HL-60 (cell line): ENCODE data around the gene PPFIA4.

ENCODE experiments used
- DNase-seq, 2 experiments: peaks; one replicate each; pipeline ENCODE4 v3.0.0-alpha.2; 2010 to 2020; ENCODE audit warnings: low read depth in 1 of 2, low spot score in 1 of 2
- H3K27ac ChIP-seq: fragments of 250-450 bp; sonication (Bioruptor Pico); replicated peaks from 2 replicates; pipeline ENCODE4 v1.5.1; 2020; ENCODE audit warnings: mild to moderate bottlenecking, moderate library complexity
- H3K27me3 ChIP-seq: fragments of 250-450 bp; sonication (Bioruptor Pico); 2 replicates; pipeline ENCODE4 v1.5.1; 2021; ENCODE audit warnings: mild to moderate bottlenecking, moderate library complexity; ENCODE audit not compliant: insufficient read depth, poor library complexity, severe bottlenecking
- H3K4me3 ChIP-seq: replicated peaks from 2 replicates; pipeline ENCODE4 v1.5.1; 2011; ENCODE audit warnings: mild to moderate bottlenecking, control low read depth, low read length; ENCODE audit not compliant: insufficient read depth
- GABPA ChIP-seq: IDR thresholded peaks from 2 replicates; pipeline ENCODE4 v1.6.1; 2012; ENCODE audit warnings: low read depth
- POLR2AphosphoS5 ChIP-seq: IDR thresholded peaks from 2 replicates; pipeline ENCODE4 v1.6.1; 2012; ENCODE audit warnings: low read depth
- SPI1 ChIP-seq: IDR thresholded peaks from 2 replicates; pipeline ENCODE4 v1.6.1; 2012; ENCODE audit warnings: low read depth, mild to moderate bottlenecking, borderline replicate concordance
- TF ChIP-seq, protein P1 (sequence below): IDR thresholded peaks from 2 replicates; pipeline ENCODE4 v1.6.1; 2012; ENCODE audit warnings: low read depth; ENCODE audit not compliant: insufficient replicate concordance
- TF ChIP-seq, protein P2 (sequence below): IDR thresholded peaks from one replicate; pipeline ENCODE4 v1.5.1; 2011; ENCODE audit warnings: low read length, control low read depth, inconsistent platforms; ENCODE audit not compliant: insufficient read depth

The PPFIA4 gene

DNA sequence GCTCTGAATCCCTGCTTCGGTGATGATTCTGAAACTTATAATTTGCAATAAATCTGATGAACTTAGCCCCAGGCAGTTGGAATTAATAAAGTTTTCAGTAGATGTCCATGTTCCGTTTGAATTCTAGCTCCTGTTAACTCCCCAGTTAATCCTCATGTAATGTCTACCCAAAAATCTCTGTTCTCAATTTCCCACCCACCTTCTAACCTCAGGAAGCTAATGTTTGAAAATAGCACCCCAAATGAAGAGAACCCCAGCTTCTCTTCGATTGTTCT lies 55.9 kb downstream of the PPFIA4 start:
- H3K27ac ChIP-seq: peak overlapping the region; percentile 69
- no peaks in the 10 kb centered on the region for H3K27me3 ChIP-seq
- TF ChIP-seq, protein P1, sequence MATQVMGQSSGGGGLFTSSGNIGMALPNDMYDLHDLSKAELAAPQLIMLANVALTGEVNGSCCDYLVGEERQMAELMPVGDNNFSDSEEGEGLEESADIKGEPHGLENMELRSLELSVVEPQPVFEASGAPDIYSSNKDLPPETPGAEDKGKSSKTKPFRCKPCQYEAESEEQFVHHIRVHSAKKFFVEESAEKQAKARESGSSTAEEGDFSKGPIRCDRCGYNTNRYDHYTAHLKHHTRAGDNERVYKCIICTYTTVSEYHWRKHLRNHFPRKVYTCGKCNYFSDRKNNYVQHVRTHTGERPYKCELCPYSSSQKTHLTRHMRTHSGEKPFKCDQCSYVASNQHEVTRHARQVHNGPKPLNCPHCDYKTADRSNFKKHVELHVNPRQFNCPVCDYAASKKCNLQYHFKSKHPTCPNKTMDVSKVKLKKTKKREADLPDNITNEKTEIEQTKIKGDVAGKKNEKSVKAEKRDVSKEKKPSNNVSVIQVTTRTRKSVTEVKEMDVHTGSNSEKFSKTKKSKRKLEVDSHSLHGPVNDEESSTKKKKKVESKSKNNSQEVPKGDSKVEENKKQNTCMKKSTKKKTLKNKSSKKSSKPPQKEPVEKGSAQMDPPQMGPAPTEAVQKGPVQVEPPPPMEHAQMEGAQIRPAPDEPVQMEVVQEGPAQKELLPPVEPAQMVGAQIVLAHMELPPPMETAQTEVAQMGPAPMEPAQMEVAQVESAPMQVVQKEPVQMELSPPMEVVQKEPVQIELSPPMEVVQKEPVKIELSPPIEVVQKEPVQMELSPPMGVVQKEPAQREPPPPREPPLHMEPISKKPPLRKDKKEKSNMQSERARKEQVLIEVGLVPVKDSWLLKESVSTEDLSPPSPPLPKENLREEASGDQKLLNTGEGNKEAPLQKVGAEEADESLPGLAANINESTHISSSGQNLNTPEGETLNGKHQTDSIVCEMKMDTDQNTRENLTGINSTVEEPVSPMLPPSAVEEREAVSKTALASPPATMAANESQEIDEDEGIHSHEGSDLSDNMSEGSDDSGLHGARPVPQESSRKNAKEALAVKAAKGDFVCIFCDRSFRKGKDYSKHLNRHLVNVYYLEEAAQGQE: no peak
- no peak for TF ChIP-seq GABPA
- TF ChIP-seq POLR2AphosphoS5: no peak
- TF ChIP-seq SPI1: no peak
- TF ChIP-seq, protein P2, sequence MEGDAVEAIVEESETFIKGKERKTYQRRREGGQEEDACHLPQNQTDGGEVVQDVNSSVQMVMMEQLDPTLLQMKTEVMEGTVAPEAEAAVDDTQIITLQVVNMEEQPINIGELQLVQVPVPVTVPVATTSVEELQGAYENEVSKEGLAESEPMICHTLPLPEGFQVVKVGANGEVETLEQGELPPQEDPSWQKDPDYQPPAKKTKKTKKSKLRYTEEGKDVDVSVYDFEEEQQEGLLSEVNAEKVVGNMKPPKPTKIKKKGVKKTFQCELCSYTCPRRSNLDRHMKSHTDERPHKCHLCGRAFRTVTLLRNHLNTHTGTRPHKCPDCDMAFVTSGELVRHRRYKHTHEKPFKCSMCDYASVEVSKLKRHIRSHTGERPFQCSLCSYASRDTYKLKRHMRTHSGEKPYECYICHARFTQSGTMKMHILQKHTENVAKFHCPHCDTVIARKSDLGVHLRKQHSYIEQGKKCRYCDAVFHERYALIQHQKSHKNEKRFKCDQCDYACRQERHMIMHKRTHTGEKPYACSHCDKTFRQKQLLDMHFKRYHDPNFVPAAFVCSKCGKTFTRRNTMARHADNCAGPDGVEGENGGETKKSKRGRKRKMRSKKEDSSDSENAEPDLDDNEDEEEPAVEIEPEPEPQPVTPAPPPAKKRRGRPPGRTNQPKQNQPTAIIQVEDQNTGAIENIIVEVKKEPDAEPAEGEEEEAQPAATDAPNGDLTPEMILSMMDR: no peak
- DNase-seq: no peak
- no peak overlapping the region for H3K4me3 ChIP-seq

DNA sequence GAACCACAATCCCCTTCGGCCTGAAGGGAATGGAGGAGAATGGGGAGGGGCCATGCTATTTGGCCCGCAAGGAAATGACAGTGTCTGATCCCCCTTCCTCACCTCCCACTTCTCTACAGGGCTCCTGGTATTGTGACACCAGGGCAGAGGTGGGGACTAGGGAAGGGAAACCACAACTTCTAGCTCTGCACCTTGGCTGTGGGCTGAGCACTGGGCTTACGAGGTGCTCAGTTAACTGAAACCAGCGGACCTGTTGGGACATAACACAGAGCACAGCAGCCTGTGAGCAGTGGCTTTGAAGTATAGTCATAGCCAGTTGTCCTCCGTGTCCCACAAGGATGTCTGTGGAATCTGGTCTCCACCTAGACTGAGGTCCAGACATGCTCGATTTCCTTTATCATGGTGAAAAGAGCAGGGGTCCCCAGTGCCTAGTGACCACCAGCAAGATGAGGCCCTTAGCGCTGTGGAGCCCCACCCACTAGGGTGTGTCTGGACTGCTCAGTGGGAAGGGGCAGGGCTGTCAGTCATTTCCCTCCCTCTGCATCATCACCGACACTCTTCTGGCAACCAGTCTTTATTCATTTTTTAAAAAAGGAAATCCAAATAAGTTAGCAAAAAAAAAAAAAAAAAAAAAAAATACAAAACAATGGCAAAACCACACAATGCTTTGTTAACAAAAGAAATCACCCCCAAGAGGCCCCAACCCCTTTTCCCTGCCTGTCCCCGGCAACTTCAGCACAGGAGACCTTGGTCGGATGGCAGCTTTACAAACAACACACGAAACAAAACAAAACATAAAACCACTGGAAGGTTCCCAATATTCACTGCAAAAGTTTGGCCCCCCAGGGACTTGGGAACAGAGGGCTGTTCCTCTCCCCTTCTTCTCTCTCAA lies 56.5 kb downstream of the PPFIA4 start:
- H3K27ac ChIP-seq: peak overlapping the region; percentile 69
- no peaks in the 10 kb centered on the region for H3K27me3 ChIP-seq
- peak; percentile 82 to 87 for DNase-seq
- H3K4me3 ChIP-seq: no peak overlapping the region; the same call in 1 of the 2 replicates
- TF ChIP-seq, protein P1: no peak
- TF ChIP-seq GABPA (no peak), SPI1 (peak; percentile 26; the same call in 1 of the 2 replicates), POLR2AphosphoS5 (no peak)

DNA sequence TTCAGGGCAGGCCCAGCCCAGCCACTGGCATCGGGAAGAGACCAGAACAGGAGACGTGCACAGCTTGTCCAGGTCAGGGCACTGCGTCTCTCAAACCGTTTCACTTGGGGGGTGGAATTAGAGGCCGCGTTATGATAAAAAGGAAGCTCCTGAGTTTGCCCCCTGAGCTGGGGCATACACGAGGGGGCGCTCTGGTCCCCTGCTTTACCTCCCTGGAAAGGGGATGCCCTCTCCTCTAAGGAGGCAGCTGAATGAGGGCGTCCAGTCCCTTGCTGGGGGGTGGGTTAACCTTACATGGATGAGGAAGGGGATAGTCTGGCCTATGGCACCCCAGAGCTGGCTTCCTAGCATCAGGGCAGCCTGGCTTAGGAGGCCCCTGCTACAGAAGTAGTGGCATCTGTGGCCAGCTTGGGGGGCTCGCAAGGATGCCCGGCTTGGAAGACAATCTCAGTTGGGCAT lies 57.2 kb downstream of the PPFIA4 start:
- peak in 1 of 2 experiments; percentile 42 for DNase-seq
- Histone ChIP-seq H3K4me3 (no peak overlapping the region), H3K27me3 (no peaks in the 10 kb centered on the region), H3K27ac (peak overlapping the region; percentile 69)
- TF ChIP-seq GABPA: no peak
- no peak for TF ChIP-seq POLR2AphosphoS5
- TF ChIP-seq, protein P1: no peak
- TF ChIP-seq, protein P2: no peak
- TF ChIP-seq SPI1: no peak
